ENCODE data around the gene RNF217. TPM values are rescaled to one million over a fixed set of nuclear protein-coding genes. Genes with fewer than 3 reads are reported as not detected.

The RNF217 gene
- total and polyA plus RNA-seq, 2 of the 8 experiments (the other 6 are each of a cell fraction or from before 2014, with no cell fraction given): 2.0 to 8.9 TPM

DNA sequence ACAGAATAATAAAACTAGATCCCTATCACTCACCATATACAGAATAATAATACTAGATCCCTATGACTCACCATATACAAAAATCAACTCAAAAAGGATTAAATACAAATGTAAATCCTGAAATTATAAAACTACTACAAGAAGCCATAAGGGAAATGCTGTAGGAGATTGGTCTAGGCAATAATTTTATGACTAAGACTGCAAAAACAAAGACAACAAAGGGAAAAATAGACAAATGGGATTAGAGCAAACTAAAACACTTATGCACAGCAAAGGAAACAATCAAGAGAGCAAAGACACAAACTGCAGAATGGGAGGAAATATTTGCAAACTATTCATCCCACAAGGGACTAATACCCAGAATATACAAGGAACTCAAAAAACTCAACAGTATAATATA lies 4.1 kb upstream of the RNF217 start:
- Histone ChIP-seq H4K8ac (ENCODE audit: extremely low read depth, insufficient read depth, low read length) (no peak overlapping the region), H2BK5ac (ENCODE audit: low read depth, low read length) (no peak overlapping the region), H3K4ac (replicated peaks; ENCODE audit: insufficient read length, low read depth, low read length) (no peak overlapping the region), H3K23me2 (ENCODE audit: low read depth, low read length) (peaks cover 2% of the 10 kb centered on the region), H3K36me3 (ENCODE audit: control insufficient read depth in 2 of 4, insufficient read depth in 4 of 4, low read length in 3 of 4) (no peaks in the 10 kb centered on the region), H3K9ac (replicated peaks in 1 of 4; ENCODE audit: extremely low read depth in 1 of 4, low read depth in 3 of 4, low read length in 3 of 4) (no peak overlapping the region), H3K9me3 (ENCODE audit: insufficient read depth in 2 of 2, low read depth in 1 of 2, low read length in 1 of 2) (no peaks in the 10 kb centered on the region), H3K79me2 (ENCODE audit: control insufficient read depth in 1 of 2, insufficient read depth in 2 of 2, low read length in 2 of 2) (no peaks in the 10 kb centered on the region), H2BK120ac (replicated peaks; ENCODE audit: low read depth, low read length) (no peak overlapping the region), H2BK15ac (ENCODE audit: low read length) (no peak overlapping the region), H3K27ac (ENCODE audit: low read depth, low read length) (no peak overlapping the region), H4K20me1 (replicated peaks in 1 of 2; ENCODE audit: control insufficient read depth in 1 of 2, insufficient read depth in 2 of 2, low read length in 2 of 2) (peaks cover 0 to 1% of the 10 kb centered on the region in 2 experiments), H3K18ac (ENCODE audit: extremely low read depth, low read length) (no peak overlapping the region), H3K14ac (ENCODE audit: insufficient read length) (no peak overlapping the region), H3K23ac (ENCODE audit: insufficient read length) (no peak overlapping the region), H4K91ac (replicated peaks; ENCODE audit: insufficient read length, low read length) (no peak overlapping the region), H3K56ac (replicated peaks; ENCODE audit: insufficient read length, low read depth, low read length) (no peak overlapping the region), H2AFZ (ENCODE audit: low read length) (no peak overlapping the region), H3K27me3 (replicated peaks in 1 of 4; ENCODE audit: control insufficient read depth in 3 of 4, extremely low read depth in 1 of 4, insufficient read depth in 3 of 4, low read length in 3 of 4) (no peaks in the 10 kb centered on the region; a peak in 2 of 7 replicates), H2BK12ac (ENCODE audit: low read depth, low read length) (no peak overlapping the region), H3K4me2 (ENCODE audit: insufficient read depth in 1 of 2, low read depth in 2 of 2, low read length in 2 of 2) (no peak overlapping the region), H2BK20ac (ENCODE audit: low read length) (no peak overlapping the region), H4K5ac (ENCODE audit: insufficient read length, low read depth, low read length) (no peak overlapping the region), H3K4me3 (ENCODE audit: extremely low read depth in 1 of 4, insufficient read depth in 2 of 4, low read depth in 3 of 4, low read length in 4 of 4) (no peak overlapping the region), H2AK5ac (ENCODE audit: low read depth, low read length) (no peak overlapping the region), H3K4me1 (replicated peaks in 1 of 4; ENCODE audit: control insufficient read depth in 3 of 4, insufficient read depth in 4 of 4, low read length in 3 of 4) (peaks cover 0 to 4% (median 0%) of the 10 kb centered on the region in 4 experiments; a peak in 1 of 7 replicates), H3K79me1 (ENCODE audit: low read depth, low read length) (no peaks in the 10 kb centered on the region)
- ChIA-PET POLR2A (ENCODE audit: partially characterized antibody) (no interaction called here), CTCF (ENCODE audit: partially characterized antibody) (no interaction called here)
- FAIRE-seq: no peak
- no peak for TF ChIP-seq JUND (IDR thresholded peaks at IDR 0.05; ENCODE audit: low read length)
- no peak for TF ChIP-seq SIRT6 (IDR thresholded peaks at IDR 0.05; ENCODE audit: low read length)
- TF ChIP-seq CREB1 (IDR thresholded peaks at IDR 0.05): no peak
- no peak for TF ChIP-seq CHD1 (IDR thresholded peaks at IDR 0.05; ENCODE audit: low read depth, low read length)
- DNase-seq (ENCODE audit: low read depth in 1 of 2, low spot score in 2 of 2): no peak

Measured in H1 (cell line).